Measurements from ENCODE around the gene CLSTN1.

Gene CLSTN1

GRCh38 chr1:9770298-9770697 lies 53.5 kb downstream of the CLSTN1 start:
- Histone ChIP-seq H3K9ac (ENCODE audit: low read length) (no peak overlapping the region), H3K4me3 (ENCODE audit: low read depth, low read length, poor library complexity, severe bottlenecking) (no peak overlapping the region), H3K27me3 (ENCODE audit: insufficient read depth, low read length) (no peaks in the 10 kb centered on the region), H2AFZ (ENCODE audit: low read length) (no peak overlapping the region), H3K27ac (ENCODE audit: low read depth, low read length, poor library complexity, severe bottlenecking) (no peak overlapping the region), H4K20me1 (ENCODE audit: insufficient read depth, low read length) (no peaks in the 10 kb centered on the region), H3F3A (ENCODE audit: insufficient read depth, low read length) (peaks cover 9% of the 10 kb centered on the region; the same call in 1 of the 2 replicates), H3K9me3 (ENCODE audit: low read length) (no peaks in the 10 kb centered on the region), H3K9me2 (ENCODE audit: low read depth, low read length) (no peaks in the 10 kb centered on the region), H3K4me2 (ENCODE audit: low read length) (no peak overlapping the region), H3K4me1 (ENCODE audit: insufficient read depth, low read length, severe bottlenecking) (peaks cover 38% of the 10 kb centered on the region), H3K79me2 (ENCODE audit: insufficient read depth, low read length) (peaks cover 60% of the 10 kb centered on the region), H3K36me3 (ENCODE audit: insufficient read depth, low read length) (peaks cover 63% of the 10 kb centered on the region)
- TF ChIP-seq EZH2 (IDR thresholded peaks at IDR 0.05; ENCODE audit: borderline replicate concordance, low read length), result no peak
- TF ChIP-seq CTCF (IDR thresholded peaks at IDR 0.05; ENCODE audit: low read length), result no peak

- Histone ChIP-seq H3K9me3 (ENCODE audit: low read length) (no peaks in the 10 kb centered on the region), H4K20me1 (ENCODE audit: insufficient read depth, low read length) (no peaks in the 10 kb centered on the region), H3K27ac (ENCODE audit: low read depth, low read length, poor library complexity, severe bottlenecking) (peak overlapping the region; percentile 23), H3K4me3 (ENCODE audit: low read depth, low read length, poor library complexity, severe bottlenecking) (no peak overlapping the region), H3K4me2 (ENCODE audit: low read length) (no peak overlapping the region), H3K9me2 (ENCODE audit: low read depth, low read length) (no peaks in the 10 kb centered on the region), H3K36me3 (ENCODE audit: insufficient read depth, low read length) (peaks cover 60% of the 10 kb centered on the region), H3K27me3 (ENCODE audit: insufficient read depth, low read length) (no peaks in the 10 kb centered on the region), H3K4me1 (ENCODE audit: insufficient read depth, low read length, severe bottlenecking) (peaks cover 51% of the 10 kb centered on the region), H2AFZ (ENCODE audit: low read length) (no peak overlapping the region), H3K9ac (ENCODE audit: low read length) (no peak overlapping the region), H3F3A (ENCODE audit: insufficient read depth, low read length) (peaks cover 9% of the 10 kb centered on the region; the same call in 1 of the 2 replicates), H3K79me2 (ENCODE audit: insufficient read depth, low read length) (peaks cover 60% of the 10 kb centered on the region)
- no peak for TF ChIP-seq EZH2 (IDR thresholded peaks at IDR 0.05; ENCODE audit: borderline replicate concordance, low read length)
- no peak for TF ChIP-seq CTCF (IDR thresholded peaks at IDR 0.05; ENCODE audit: low read length)
Measured at GRCh38 chr1:9768983-9769382, 54.8 kb downstream of the CLSTN1 start.

GRCh38 chr1:9767964-9768668 lies 55.6 kb downstream of the CLSTN1 start:
- Histone ChIP-seq H3K27ac (ENCODE audit: low read depth, low read length, poor library complexity, severe bottlenecking) (peak overlapping the region; percentile 36), H3K79me2 (ENCODE audit: insufficient read depth, low read length) (peaks cover 60% of the 10 kb centered on the region), H3K9me3 (ENCODE audit: low read length) (no peaks in the 10 kb centered on the region)

More at GRCh38 chr1:9767964-9768668, 55.6 kb downstream of the CLSTN1 start:
- H3K9me2 ChIP-seq (ENCODE audit: low read depth, low read length), result no peaks in the 10 kb centered on the region
- peaks cover 9% of the 10 kb centered on the region; the same call in 1 of the 2 replicates for H3F3A ChIP-seq (ENCODE audit: insufficient read depth, low read length)
- no peaks in the 10 kb centered on the region for H3K27me3 ChIP-seq (ENCODE audit: insufficient read depth, low read length)
- no peak overlapping the region for H3K9ac ChIP-seq (ENCODE audit: low read length)
- H3K36me3 ChIP-seq (ENCODE audit: insufficient read depth, low read length), result peaks cover 60% of the 10 kb centered on the region
- no peak overlapping the region for H3K4me3 ChIP-seq (ENCODE audit: low read depth, low read length, poor library complexity, severe bottlenecking)
- TF ChIP-seq EZH2 (IDR thresholded peaks at IDR 0.05; ENCODE audit: borderline replicate concordance, low read length) (no peak), CTCF (IDR thresholded peaks at IDR 0.05; ENCODE audit: low read length) (no peak)
- no peak overlapping the region for H2AFZ ChIP-seq (ENCODE audit: low read length)
- H3K4me1 ChIP-seq (ENCODE audit: insufficient read depth, low read length, severe bottlenecking), result peaks cover 60% of the 10 kb centered on the region
- H4K20me1 ChIP-seq (ENCODE audit: insufficient read depth, low read length), result no peaks in the 10 kb centered on the region
- H3K4me2 ChIP-seq (ENCODE audit: low read length), result no peak overlapping the region

Measured in OCI-LY1 (cell line).